ENCODE measurements around the gene SYNPR.

The SYNPR gene

GRCh38 chr3:63508771-63509170, 230.7 kb downstream of the SYNPR start:
- no peak for DNase-seq
- Histone ChIP-seq H4K20me1 (ENCODE audit: insufficient read depth, low read length) (no peaks in the 10 kb centered on the region), H3K36me3 (ENCODE audit: insufficient read depth, low read length) (no peaks in the 10 kb centered on the region), H3K4me1 (ENCODE audit: insufficient read depth, low read length) (no peaks in the 10 kb centered on the region), H3K9ac (ENCODE audit: low read depth, low read length) (no peak overlapping the region), H2AFZ (ENCODE audit: low read depth, low read length) (no peak overlapping the region), H3K27me3 (ENCODE audit: insufficient read depth, low read length, poor library complexity) (no peaks in the 10 kb centered on the region), H3K79me2 (ENCODE audit: insufficient read depth, low read length) (no peaks in the 10 kb centered on the region), H3K4me2 (ENCODE audit: insufficient read depth, low read length) (no peak overlapping the region), H3K27ac (ENCODE audit: low read length) (no peak overlapping the region), H3K9me3 (ENCODE audit: insufficient read depth, low read length, severe bottlenecking) (no peaks in the 10 kb centered on the region), H3K4me3 (ENCODE audit: low read depth in 1 of 2, low read length in 2 of 2) (no peak overlapping the region)
- no peak for TF ChIP-seq EZH2 (IDR thresholded peaks at IDR 0.05; ENCODE audit: borderline replicate concordance, low read depth, low read length, severe bottlenecking)
- no peak for TF ChIP-seq CTCF (IDR thresholded peaks at IDR 0.05; ENCODE audit: borderline replicate concordance, extremely low read depth, low read length, poor library complexity, severe bottlenecking)
- ATAC-seq (ENCODE audit: insufficient read depth, low read depth) = no peak

- DNase-seq = no peak
- H3K9me3 ChIP-seq (ENCODE audit: insufficient read depth, low read length, severe bottlenecking) = no peaks in the 10 kb centered on the region
- no peaks in the 10 kb centered on the region for H3K27me3 ChIP-seq (ENCODE audit: insufficient read depth, low read length, poor library complexity)
- H3K4me2 ChIP-seq (ENCODE audit: insufficient read depth, low read length) = no peak overlapping the region
- no peak for ATAC-seq (ENCODE audit: insufficient read depth, low read depth)
- no peak overlapping the region for H3K27ac ChIP-seq (ENCODE audit: low read length)
- H4K20me1 ChIP-seq (ENCODE audit: insufficient read depth, low read length) = no peaks in the 10 kb centered on the region
- H3K79me2 ChIP-seq (ENCODE audit: insufficient read depth, low read length) = no peaks in the 10 kb centered on the region
- no peak overlapping the region for H2AFZ ChIP-seq (ENCODE audit: low read depth, low read length)
- TF ChIP-seq CTCF (IDR thresholded peaks at IDR 0.05; ENCODE audit: borderline replicate concordance, extremely low read depth, low read length, poor library complexity, severe bottlenecking) (no peak), EZH2 (IDR thresholded peaks at IDR 0.05; ENCODE audit: borderline replicate concordance, low read depth, low read length, severe bottlenecking) (no peak)
- H3K9ac ChIP-seq (ENCODE audit: low read depth, low read length) = no peak overlapping the region
- H3K4me1 ChIP-seq (ENCODE audit: insufficient read depth, low read length) = no peaks in the 10 kb centered on the region
- no peaks in the 10 kb centered on the region for H3K36me3 ChIP-seq (ENCODE audit: insufficient read depth, low read length)
- H3K4me3 ChIP-seq (ENCODE audit: low read depth in 1 of 2, low read length in 2 of 2) = no peak overlapping the region
These were observed 235.7 kb downstream of the SYNPR start for GRCh38 chr3:63513791-63514190.

GRCh38 chr3:63514678-63515077, 236.6 kb downstream of the SYNPR start:
- Histone ChIP-seq H3K36me3 (ENCODE audit: insufficient read depth, low read length) (no peaks in the 10 kb centered on the region), H4K20me1 (ENCODE audit: insufficient read depth, low read length) (no peaks in the 10 kb centered on the region), H3K27me3 (ENCODE audit: insufficient read depth, low read length, poor library complexity) (no peaks in the 10 kb centered on the region), H3K9me3 (ENCODE audit: insufficient read depth, low read length, severe bottlenecking) (no peaks in the 10 kb centered on the region), H3K27ac (ENCODE audit: low read length) (no peak overlapping the region), H3K4me3 (ENCODE audit: low read depth in 1 of 2, low read length in 2 of 2) (no peak overlapping the region), H3K4me2 (ENCODE audit: insufficient read depth, low read length) (no peak overlapping the region), H3K9ac (ENCODE audit: low read depth, low read length) (no peak overlapping the region), H3K79me2 (ENCODE audit: insufficient read depth, low read length) (no peaks in the 10 kb centered on the region), H2AFZ (ENCODE audit: low read depth, low read length) (no peak overlapping the region), H3K4me1 (ENCODE audit: insufficient read depth, low read length) (no peaks in the 10 kb centered on the region)
- ATAC-seq (ENCODE audit: insufficient read depth, low read depth) (no peak), DNase-seq (no peak)
- no peak for TF ChIP-seq EZH2 (IDR thresholded peaks at IDR 0.05; ENCODE audit: borderline replicate concordance, low read depth, low read length, severe bottlenecking)
- TF ChIP-seq CTCF (IDR thresholded peaks at IDR 0.05; ENCODE audit: borderline replicate concordance, extremely low read depth, low read length, poor library complexity, severe bottlenecking) = no peak

GRCh38 chr3:63519426-63519825, 241.3 kb downstream of the SYNPR start:
- Histone ChIP-seq H2AFZ (ENCODE audit: low read depth, low read length) (no peak overlapping the region), H3K27me3 (ENCODE audit: insufficient read depth, low read length, poor library complexity) (no peaks in the 10 kb centered on the region), H4K20me1 (ENCODE audit: insufficient read depth, low read length) (no peaks in the 10 kb centered on the region), H3K27ac (ENCODE audit: low read length) (no peak overlapping the region), H3K4me3 (ENCODE audit: low read depth in 1 of 2, low read length in 2 of 2) (no peak overlapping the region), H3K79me2 (ENCODE audit: insufficient read depth, low read length) (no peaks in the 10 kb centered on the region), H3K9ac (ENCODE audit: low read depth, low read length) (no peak overlapping the region), H3K9me3 (ENCODE audit: insufficient read depth, low read length, severe bottlenecking) (no peaks in the 10 kb centered on the region), H3K36me3 (ENCODE audit: insufficient read depth, low read length) (no peaks in the 10 kb centered on the region), H3K4me1 (ENCODE audit: insufficient read depth, low read length) (no peaks in the 10 kb centered on the region), H3K4me2 (ENCODE audit: insufficient read depth, low read length) (no peak overlapping the region)
- no peak for ATAC-seq (ENCODE audit: insufficient read depth, low read depth)
- TF ChIP-seq EZH2 (IDR thresholded peaks at IDR 0.05; ENCODE audit: borderline replicate concordance, low read depth, low read length, severe bottlenecking) (no peak), CTCF (IDR thresholded peaks at IDR 0.05; ENCODE audit: borderline replicate concordance, extremely low read depth, low read length, poor library complexity, severe bottlenecking) (no peak)
- no peak for DNase-seq
